ENCODE measurements around the gene NR2F1-AS1. TPM values are rescaled to one million over a fixed set of nuclear protein-coding genes. Genes with fewer than 3 reads are reported as not detected.
"Not testable (repeated sequence)": the region's sequence is repeated elsewhere in the genome, so short reads cannot be mapped to it uniquely, and the experiment has no call there.

NR2F1-AS1 gene
- total RNA-seq, 2 experiments from 2014 or later: not detected

- CTCF ChIA-PET: no interaction called here
- POLR2A ChIA-PET: no interaction called here
Observed at GRCh38 chr5:93461756-93462155, 119.3 kb downstream of the NR2F1-AS1 start.

GRCh38 chr5:93460286-93460685, 120.7 kb downstream of the NR2F1-AS1 start:
- ChIA-PET POLR2A (no interaction called here), CTCF (no interaction called here)

- POLR2A ChIA-PET, CTCF ChIA-PET: not testable (repeated sequence)
Observed at GRCh38 chr5:93456796-93457195, 124.2 kb downstream of the NR2F1-AS1 start.

- CTCF ChIA-PET: no interaction called here
- POLR2A ChIA-PET: no interaction called here
Observed at GRCh38 chr5:93454896-93455295, 126.1 kb downstream of the NR2F1-AS1 start.

- ChIA-PET POLR2A (no interaction called here), CTCF (no interaction called here)
Observed at GRCh38 chr5:93452255-93452654, 128.8 kb downstream of the NR2F1-AS1 start.

- ChIA-PET CTCF (no interaction called here), POLR2A (no interaction called here)
Observed at GRCh38 chr5:93438124-93438523, 142.9 kb downstream of the NR2F1-AS1 start.

- ChIA-PET POLR2A (no interaction called here), CTCF (no interaction called here)
Observed at GRCh38 chr5:93436083-93436482, 144.9 kb downstream of the NR2F1-AS1 start.

GRCh38 chr5:93433422-93433821, 147.6 kb downstream of the NR2F1-AS1 start:
- CTCF ChIA-PET: no interaction called here
- POLR2A ChIA-PET: no interaction called here

GRCh38 chr5:93431250-93431649, 149.8 kb downstream of the NR2F1-AS1 start:
- ChIA-PET POLR2A (no interaction called here), CTCF (no interaction called here)

- POLR2A ChIA-PET: no interaction called here
- CTCF ChIA-PET: no interaction called here
Observed at GRCh38 chr5:93430673-93431199, 150.3 kb downstream of the NR2F1-AS1 start.

GRCh38 chr5:93430118-93430517, 150.9 kb downstream of the NR2F1-AS1 start:
- POLR2A ChIA-PET: no interaction called here
- CTCF ChIA-PET: no interaction called here

- ChIA-PET CTCF (no interaction called here), POLR2A (no interaction called here)
Observed at GRCh38 chr5:93428868-93429267, 152.2 kb downstream of the NR2F1-AS1 start.

GRCh38 chr5:93427316-93427715, 153.7 kb downstream of the NR2F1-AS1 start:
- ChIA-PET CTCF (no interaction called here), POLR2A (no interaction called here)

- ChIA-PET POLR2A (no interaction called here), CTCF (no interaction called here)
Observed at GRCh38 chr5:93425096-93425495, 155.9 kb downstream of the NR2F1-AS1 start.

- POLR2A ChIA-PET: no interaction called here
- CTCF ChIA-PET: no interaction called here
Observed at GRCh38 chr5:93423300-93423699, 157.7 kb downstream of the NR2F1-AS1 start.

- ChIA-PET POLR2A (no interaction called here), CTCF (no interaction called here)
Observed at GRCh38 chr5:93422652-93423280, 158.3 kb downstream of the NR2F1-AS1 start.

GRCh38 chr5:93421987-93422401, 159.0 kb downstream of the NR2F1-AS1 start:
- ChIA-PET POLR2A (no interaction called here), CTCF (no interaction called here)

GRCh38 chr5:93421468-93421867, 159.6 kb downstream of the NR2F1-AS1 start:
- POLR2A ChIA-PET: no interaction called here
- CTCF ChIA-PET: no interaction called here

- ChIA-PET POLR2A (no interaction called here), CTCF (no interaction called here)
Observed at GRCh38 chr5:93417490-93417889, 163.5 kb downstream of the NR2F1-AS1 start.

- ChIA-PET POLR2A (no interaction called here), CTCF (no interaction called here)
Observed at GRCh38 chr5:93415819-93416218, 165.2 kb downstream of the NR2F1-AS1 start.

GRCh38 chr5:93411716-93412115, 169.3 kb downstream of the NR2F1-AS1 start:
- ChIA-PET POLR2A (no interaction called here), CTCF (no interaction called here)

GRCh38 chr5:93409691-93410090, 171.3 kb downstream of the NR2F1-AS1 start:
- ChIA-PET POLR2A (no interaction called here), CTCF (no interaction called here)

GRCh38 chr5:93407454-93407853, 173.6 kb downstream of the NR2F1-AS1 start:
- ChIA-PET POLR2A (no interaction called here), CTCF (no interaction called here)
